ENCODE measurements around the gene UGT3A1.

GRCh38 chr5:35990941-35991611 lies at the start of gene UGT3A1:
- TF ChIP-seq, protein P1, sequence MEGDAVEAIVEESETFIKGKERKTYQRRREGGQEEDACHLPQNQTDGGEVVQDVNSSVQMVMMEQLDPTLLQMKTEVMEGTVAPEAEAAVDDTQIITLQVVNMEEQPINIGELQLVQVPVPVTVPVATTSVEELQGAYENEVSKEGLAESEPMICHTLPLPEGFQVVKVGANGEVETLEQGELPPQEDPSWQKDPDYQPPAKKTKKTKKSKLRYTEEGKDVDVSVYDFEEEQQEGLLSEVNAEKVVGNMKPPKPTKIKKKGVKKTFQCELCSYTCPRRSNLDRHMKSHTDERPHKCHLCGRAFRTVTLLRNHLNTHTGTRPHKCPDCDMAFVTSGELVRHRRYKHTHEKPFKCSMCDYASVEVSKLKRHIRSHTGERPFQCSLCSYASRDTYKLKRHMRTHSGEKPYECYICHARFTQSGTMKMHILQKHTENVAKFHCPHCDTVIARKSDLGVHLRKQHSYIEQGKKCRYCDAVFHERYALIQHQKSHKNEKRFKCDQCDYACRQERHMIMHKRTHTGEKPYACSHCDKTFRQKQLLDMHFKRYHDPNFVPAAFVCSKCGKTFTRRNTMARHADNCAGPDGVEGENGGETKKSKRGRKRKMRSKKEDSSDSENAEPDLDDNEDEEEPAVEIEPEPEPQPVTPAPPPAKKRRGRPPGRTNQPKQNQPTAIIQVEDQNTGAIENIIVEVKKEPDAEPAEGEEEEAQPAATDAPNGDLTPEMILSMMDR (IDR thresholded peaks at IDR 0.05) = no peak
- TF ChIP-seq POLR2A (IDR thresholded peaks at IDR 0.05) = no peak

All from heart left ventricle (tissue), 13 donors.